NCI-H2171 (cell line): ENCODE measurements around the gene C13orf46.
"Not testable (repeated sequence)": the region's sequence is repeated elsewhere in the genome, so short reads cannot be mapped to it uniquely, and the experiment has no call there.

ENCODE experiments used
- DNase-seq: peaks from one replicate; lab custom pipeline; 2025; lab: John Stamatoyannopoulos, UW

The C13orf46 gene

DNA sequence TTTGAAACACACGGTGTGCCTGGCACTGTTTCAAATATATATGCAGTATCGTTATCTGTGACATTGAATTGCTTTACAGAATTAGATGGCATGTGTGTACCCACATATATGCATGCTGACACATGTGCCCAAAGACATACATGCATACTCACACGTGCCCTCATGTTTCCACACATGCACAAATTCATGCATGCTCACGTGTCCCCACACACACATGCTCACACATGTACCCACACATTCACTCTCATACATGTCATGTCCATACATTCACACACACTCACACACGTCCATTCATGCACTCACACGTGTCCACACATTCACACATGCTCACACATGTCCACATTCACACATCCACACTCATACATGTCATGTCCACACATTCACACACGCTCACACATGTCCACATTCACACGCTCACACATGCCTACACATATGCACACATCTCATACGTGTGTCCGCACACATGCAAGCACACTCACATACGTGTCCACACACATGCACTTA is 17.9 kb upstream of the C13orf46 start:
- no peak for DNase-seq

DNA sequence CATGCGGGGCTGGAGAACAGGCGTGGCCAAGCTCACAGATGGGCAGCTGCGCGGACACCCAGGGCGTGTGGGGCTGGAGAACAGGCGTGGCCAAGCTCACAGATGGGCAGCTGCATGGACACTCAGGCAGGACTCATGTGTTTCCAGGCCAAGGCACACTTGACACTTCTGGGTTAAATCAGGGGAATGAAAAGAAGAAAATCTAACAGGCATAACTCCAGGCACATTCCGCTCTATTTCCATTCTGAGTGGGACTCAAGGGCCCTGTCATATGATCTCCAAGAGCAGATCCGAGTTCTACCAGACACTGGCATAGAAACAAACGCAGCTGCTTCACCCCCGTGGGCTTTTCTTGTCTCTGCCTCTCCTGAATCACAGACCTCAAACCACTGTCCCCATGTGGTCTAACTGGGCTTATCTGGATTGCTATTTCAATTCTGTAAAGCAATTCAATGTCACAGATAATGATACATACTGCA is 17.4 kb upstream of the C13orf46 start:
- peak; percentile 3 for DNase-seq

DNA sequence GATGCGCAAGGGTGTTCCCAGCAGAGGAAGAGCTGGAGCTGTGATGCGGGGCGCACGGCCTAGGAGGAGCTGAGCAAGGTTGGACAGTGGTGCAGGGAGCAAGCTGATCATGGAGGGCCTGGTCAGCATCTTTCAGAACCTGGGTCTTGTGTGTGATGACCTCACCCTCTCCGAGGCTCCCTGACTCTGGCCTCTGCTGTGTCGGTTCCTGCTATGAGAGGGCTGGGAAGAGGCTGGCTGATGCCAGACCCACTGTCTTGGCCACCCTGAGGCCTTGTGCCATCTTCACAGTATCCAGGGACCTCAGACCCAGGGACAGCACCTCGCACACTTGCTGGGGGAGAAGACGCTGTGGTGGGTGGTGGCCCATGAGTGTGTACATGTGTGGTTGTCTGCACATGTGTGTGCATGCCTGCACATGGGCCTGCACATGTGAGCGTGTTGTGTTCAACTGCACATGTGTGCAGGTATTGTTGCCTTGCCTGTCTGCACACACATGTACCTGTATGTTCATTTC is 16.5 kb upstream of the C13orf46 start:
- DNase-seq: no peak

DNA sequence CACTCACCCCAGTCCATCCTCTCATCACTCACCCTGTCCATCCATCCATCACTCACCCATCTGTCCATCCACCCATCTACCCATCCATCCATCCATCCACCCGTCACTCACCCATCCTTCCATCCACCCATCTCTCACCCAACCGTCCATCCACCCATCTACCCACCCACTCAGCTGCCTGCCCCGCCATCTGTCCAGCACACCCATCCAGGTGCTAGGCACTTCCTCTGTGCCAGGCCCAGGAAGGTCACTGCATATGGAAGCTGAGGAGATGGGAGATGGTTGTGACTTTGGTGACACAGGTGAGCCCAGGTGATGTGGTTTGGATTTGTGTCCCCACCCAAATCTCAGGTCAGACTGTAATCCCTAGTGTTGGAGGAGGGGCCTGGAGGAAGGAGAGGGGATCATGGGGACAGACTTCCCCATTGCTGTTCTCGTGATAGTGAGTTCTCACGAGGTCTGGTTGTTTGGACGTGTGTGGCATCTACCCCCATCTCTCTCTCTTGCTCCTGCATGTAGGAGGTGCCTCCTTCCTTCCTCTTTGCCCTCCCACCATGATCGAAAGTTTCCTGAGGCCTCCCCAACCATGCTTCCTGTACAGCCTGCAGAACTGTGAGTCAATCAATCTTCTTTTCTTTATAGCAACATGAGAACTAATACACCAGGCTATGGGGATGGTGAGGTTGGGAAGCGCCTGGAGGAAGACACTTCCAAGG is 15.9 kb upstream of the C13orf46 start:
- no peak for DNase-seq

DNA sequence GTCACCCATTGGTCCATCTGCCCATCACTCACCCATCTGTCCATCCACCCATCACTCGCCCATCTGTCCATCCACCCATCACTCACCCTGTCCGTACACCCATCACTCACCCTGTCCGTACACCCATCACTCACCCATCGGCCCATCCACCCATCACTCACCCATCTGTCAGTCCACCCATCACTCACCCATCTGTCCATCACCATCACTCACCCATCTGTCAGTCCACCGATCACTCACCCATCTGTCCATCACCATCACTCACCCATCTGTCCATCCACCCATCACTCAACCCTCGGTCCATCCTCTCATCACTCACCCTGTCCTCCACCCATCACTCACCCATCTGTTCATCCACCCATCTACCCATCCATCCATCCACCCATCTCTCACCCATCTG is 15.0 kb upstream of the C13orf46 start:
- not testable (repeated sequence) for DNase-seq

DNA sequence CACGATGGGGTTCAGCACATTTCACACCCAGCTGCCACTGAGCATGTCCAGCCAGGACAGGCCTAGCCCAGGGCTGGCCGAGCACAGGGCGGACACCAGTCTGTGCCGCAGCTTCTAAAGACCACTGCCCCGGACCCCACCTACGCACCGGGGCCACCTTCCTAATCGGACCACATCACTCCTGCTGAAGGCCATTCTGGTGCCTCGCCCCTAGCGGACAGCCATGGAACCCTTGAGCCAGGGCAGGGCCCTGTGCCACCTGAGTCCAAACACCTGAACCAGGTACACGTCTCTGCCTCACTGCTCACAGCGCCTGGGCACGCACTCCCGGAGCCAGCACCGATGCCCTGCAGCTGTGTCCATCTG is 8.4 kb upstream of the C13orf46 start:
- no peak for DNase-seq

DNA sequence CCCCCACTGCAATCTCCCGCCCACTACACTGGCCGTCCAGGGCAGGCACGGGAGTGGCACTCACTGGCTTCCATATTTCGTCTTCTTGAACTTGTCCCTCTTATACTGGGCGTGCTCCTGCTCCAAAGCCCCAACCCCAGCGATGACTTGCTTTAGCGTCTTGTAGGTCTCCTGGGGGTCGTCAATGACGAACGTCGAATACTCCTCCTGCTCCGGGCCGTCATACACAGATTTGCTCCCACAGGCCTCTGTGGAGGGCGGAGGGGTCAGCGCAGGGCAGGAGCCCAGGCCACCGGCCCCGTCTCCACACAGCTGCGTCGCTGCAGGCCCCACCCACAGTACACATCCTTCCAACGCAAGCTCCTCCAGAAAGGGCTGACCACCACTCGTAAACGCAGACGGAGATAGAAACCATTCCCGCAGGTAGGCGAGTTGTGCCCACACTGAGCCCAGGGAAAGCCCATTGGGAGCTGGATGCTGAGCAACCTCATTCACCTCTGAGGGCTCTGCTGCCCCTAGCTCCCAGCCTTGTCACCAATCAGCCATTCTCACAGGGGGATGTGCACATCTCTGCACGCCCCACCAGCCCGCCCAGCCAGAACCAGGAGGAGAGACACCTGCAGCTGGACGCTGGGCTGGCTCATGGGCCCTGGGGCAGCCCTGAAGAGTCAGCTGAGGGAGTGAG is 7.9 kb upstream of the C13orf46 start:
- no peak for DNase-seq

DNA sequence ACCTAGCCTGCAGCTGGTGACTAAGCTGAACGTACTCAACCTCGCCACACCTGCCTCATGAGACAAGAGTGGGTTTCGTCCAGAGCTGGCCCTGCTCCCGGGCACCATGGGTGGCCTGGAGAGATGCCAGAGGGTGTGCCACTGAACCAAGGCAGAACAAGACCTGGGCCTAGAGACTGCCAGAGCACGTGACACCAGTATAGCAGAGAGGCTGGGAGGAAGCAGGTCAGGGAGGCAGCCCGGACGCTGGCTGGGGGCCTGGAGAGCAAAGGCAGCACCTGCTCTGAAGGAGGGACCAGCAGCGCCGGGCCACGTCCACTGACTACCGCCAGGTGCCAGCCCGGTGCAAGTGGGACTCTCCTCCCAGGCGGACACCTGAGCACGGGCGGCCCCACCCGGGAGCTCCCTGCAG is 7.3 kb upstream of the C13orf46 start:
- peak; percentile 69 for DNase-seq

DNA sequence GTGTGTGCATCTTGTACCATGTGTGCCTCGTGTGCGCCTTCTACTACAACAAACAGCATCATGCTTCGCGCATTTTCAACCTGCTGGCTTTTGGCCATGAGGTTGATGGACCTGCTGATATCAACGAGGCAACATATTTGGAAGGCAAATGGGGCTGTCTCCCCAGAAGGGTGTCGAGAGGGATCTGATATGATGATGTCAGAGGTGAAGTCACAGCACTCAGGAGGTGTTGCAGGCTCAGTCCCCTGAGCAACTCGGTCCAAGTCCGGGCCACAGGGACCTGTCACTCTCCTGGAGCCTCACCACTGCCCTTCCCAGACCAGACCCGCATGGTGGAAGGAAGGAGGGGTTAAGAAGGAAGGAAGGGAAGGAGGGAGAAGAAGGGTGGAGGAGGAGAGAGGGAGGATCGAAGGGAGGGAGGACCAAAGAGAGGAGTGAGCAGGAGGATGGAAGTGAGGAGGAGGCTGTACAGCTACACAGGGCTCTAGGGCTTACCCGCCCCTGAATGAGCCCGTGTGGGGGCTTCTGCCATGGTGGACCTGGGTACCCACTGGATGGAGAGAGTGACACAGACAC is 6.7 kb upstream of the C13orf46 start:
- no peak for DNase-seq

DNA sequence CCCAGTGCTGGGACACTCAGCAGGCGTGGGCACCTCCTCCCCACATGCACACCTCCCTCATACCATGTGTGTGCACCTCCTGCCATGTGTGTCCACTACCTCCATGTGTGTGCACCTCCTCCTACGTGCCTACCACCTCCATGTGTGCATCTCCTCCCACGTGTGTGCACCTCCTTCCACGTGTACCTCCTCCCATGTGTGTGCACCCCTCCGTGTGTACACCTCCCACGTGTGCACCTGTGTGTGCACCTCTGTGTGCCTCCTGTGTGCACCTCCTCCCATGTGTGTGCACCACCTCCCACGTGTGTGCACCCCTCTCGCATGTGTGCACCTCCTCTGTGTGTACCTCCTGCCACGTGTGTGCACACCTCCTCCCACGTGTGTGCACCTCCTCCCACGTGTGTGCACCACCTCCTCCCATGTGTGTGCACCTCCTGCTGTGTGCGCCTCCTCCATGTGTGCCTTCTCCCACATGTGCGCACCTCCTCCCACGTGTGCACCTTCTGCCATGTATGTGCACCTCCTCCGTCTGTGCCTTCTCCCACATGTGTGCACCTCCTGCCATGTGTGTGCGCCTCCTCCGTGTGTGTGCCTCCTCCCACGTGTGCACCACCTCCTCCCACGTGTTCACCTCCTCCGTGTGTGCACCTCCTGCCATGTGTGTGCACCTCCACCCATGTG is 6.1 kb upstream of the C13orf46 start:
- DNase-seq: no peak

DNA sequence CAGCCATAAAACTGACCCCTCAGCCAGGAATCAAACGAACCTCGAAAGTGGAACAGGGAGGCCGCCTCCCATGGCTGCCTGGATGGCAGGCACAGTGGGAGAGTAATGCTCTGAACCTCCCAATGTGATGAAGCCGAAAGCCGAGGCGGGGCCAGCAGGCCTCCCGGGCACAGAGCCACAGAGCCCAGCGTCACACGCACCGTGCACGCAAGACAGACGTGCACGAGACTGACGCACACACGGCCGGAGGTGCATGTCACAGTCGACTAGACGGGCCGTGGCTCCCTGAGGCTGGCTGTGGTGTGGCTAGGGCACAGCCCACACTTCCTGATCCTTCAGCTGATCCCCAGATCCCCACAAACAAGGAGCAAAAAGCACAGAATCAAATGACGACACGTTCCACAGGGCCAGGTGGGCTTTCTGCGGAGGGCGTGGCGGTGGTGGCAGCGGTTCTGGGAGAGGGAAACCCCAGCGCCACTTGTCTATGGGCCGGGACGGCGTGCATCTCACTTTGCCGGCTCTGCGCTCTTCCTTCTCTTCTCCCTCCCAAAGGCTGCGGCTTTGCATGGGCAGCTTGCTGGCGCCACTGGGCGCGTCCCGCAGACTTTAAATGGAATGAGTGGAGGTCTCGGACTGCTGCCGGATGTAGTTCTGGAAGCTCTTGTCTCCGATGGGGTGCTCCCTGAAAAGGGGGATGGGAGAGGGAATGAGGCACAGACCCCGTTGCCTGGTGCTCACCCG is 5.0 kb upstream of the C13orf46 start:
- no peak for DNase-seq

DNA sequence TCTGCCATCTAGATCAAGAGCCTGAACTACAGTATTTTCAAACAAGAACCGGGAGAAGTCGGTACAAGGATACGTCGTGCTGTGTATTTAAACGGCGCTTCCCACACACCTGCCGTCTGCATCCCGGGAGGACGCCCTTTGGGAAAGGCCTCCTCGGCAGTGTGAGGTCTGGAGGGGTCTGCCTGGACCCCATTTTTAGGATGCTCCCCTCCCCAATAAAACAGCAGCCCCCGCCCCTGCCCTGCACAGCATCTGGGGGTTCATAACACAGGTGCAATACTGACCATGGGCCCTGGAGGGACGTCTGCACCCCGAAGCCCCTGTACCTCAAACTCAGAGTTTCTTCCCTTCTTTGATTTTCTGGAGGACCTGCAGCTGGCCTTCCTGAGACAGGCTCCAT is 4.1 kb upstream of the C13orf46 start:
- no peak for DNase-seq

DNA sequence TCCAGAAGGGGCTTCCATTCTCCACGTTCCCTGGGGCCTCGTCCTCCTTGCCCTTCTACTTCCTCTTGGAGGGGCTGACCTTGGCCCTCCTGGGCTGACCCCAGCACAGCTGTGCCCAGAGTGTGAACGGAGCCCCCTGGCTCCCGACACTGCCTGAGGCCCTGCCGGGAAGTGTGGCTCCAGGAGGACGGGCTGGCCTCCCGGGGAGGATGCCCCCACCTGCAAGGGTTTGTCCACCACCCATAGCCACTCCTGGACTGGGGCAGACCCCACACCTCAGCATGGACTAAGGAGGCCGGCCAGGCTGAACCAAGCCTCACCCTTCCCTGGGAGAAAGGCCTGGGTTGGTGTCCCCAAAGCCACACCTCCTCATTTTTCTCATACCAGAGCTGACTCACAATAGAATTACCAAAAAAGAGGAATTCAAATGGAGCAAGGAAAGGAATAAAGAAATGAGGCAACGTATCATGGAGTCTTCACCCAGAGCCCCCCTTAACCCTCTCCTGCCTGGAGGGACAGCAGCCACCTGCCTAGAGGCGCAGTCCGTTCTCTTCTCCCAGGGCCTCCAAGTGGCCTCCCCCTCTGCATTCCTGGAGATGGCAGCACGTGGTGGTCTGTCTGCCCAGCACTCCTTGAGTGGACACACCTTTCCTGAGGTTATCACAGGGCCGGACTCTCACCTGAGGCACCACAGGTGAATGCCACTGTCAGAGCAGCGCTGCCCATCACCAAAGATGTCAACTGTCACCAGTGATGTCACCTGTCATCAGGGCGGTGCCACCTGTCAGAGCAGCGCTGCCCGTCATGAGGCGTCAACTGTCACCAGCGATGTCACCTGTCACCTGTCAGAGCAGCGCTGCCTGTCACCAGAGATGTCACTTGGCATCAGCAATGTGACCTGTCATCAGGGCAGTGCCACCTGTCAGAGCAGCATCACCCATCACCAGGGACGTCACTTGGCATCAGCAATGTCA is 3.1 kb upstream of the C13orf46 start:
- DNase-seq: no peak

DNA sequence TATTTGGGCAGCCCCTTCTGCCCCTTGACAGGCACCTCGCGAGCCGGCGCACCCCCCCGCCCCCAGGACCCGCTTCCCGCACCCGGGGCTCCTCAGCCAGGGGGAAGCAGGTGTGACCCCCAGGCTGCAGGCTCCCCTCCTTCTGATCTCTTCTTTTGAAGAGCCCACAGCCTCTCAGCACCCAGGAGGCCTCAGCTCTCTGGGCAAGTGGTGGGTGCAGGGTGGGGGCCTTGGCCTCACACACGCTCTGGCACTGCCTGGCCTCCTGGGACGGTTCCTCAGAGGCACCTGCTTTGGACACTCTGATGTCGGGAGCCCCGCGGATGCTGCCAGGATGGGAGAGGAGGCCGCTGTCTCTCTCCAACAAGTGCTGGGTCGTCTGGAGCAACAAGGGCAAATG is 1.5 kb upstream of the C13orf46 start:
- DNase-seq: no peak

DNA sequence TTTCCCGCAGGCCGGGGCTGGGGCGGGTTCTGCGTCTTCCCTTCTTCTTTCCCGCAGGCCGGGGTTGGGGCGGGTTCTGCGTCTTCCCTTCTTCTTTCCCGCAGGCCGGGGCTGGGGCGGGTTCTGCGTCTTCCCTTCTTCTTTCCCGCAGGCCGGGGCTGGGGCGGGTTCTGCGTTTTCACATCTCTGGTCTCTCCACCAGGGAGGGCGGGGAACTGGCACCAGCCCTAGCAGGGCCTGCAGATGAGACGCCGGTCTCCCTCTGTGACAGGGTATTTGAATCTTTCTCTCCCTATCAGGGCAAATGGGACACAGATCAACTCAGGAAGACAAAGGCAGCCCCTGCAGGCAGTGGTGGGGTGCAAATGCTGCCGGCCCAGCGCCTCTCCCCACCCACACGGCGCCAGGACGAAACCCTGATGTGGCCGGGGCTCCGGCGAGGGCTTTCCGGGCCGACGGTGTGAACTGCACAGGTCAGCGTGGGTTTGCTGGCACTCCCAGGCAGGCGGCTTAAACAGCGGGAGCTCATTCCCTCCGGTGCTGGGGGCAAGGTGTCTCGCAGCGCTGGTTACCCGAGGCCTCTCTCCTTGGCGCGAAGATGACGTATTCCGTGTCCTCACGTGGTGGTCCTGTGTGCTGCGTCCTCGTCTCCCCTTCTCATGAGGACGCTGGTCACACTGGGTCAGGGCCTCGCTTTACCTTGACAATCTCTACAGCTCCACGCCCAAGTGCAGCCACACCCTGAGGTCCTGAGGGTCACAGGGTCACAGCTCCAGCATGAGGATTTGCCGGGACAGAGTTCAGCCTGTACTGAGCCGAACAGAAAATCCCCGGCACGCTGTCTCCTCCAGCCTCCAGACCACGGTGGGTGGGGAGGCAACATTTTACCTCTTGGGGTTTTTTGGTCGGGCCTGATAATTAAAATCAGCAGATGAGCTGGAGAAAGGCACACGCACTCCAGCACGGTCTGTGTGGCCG is 717 bp upstream of the C13orf46 start:
- no peak for DNase-seq

DNA sequence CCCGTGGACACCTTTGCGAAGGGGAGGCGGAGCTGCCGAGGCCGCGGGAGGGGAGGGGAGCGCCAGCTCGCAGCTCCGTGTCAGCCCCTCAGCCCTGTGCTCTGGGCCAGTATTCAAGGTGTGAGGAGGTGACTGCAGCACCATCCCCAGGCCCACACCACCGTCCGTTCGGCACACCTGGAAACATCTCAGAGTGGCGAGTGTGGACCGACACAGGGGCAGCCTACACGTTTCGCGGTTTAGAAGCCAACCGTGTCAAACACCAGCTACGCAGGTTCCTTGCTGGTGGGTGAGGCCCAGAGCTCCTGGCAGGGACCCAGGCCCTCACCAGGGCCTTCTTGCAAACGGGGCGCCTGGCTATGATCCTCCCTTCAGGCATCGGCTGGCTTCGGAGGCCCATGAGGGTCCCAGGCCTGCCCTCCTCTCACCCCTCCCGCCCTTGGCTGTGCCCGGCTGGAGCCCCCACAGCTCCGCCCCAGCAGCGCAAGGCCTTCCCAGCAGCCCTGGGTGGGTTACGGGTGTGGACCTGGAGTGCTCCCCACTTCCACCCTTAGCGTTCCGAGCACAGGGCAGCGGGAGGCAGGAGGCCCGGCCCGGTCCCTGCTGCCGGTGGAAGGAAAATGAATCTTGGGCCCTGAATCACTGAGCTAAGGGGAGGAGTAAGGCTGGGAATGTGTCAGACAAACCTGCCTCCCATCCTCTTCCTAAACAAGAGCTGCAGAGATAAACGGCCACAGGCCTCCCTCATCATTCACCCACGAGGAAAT is 1.2 kb downstream of the C13orf46 start:
- DNase-seq: no peak

DNA sequence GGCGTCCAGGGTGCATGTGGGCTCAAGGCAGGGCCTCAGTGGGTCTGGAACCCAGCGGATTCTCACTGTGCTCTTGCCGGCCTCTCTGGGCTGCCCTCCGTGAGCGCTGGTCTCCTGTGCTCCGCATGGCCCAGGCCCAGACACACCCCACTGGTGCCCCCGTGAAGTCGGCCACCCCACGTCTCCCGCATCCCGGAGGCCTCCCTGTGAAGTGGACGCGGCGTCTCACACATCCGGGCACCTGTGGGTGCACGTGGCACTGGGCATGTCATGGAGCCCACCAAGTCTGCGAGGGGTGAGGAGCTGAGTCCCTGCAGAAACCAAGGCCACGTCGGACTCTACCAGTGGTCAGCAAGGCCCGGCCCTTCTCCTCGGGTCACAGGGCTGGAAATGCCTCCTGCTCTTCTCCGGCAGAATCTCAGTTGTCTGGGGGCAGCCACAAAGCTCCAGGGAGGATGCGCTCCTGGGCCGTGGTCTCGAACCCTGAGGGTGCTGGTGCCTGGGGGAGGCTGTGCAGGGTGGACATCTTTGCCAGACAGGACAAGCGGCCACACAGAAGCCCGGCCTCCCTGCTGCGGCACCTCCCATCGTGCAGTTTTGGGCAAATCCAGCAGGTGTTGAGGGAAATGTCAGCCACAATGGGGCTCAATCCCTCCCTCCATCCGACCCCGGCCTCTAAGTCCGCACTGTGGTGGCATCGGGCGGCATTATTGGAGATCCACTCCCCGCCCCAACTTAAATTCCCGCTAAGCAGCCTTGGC is 2.2 kb downstream of the C13orf46 start:
- no peak for DNase-seq
